NCI-H128 (cell line): ENCODE measurements around the gene IPO11.
"Not testable (repeated sequence)": the region's sequence is repeated elsewhere in the genome, so short reads cannot be mapped to it uniquely, and the experiment has no call there.

Experiments used
- DNase-seq: peaks from one replicate; lab custom pipeline; 2025; ENCODE audit not compliant: unreplicated experiment; lab: John Stamatoyannopoulos, UW

The IPO11 gene

GRCh38 chr5:62565740-62566139 is 153.2 kb downstream of the IPO11 start:
- DNase-seq: not testable (repeated sequence)

- no peak for DNase-seq
Measured at GRCh38 chr5:62568143-62568542, 155.6 kb downstream of the IPO11 start.

- no peak for DNase-seq
Measured at GRCh38 chr5:62568800-62569432, 156.4 kb downstream of the IPO11 start.

GRCh38 chr5:62569470-62569869 is 156.9 kb downstream of the IPO11 start:
- no peak for DNase-seq

- DNase-seq: no peak
Measured at GRCh38 chr5:62572918-62573514, 160.5 kb downstream of the IPO11 start.

GRCh38 chr5:62574599-62574998 is 162.0 kb downstream of the IPO11 start:
- no peak for DNase-seq

GRCh38 chr5:62575066-62575465 is 162.5 kb downstream of the IPO11 start:
- DNase-seq: no peak

GRCh38 chr5:62575489-62575888 is 162.9 kb downstream of the IPO11 start:
- no peak for DNase-seq

- no peak for DNase-seq
Measured at GRCh38 chr5:62576570-62577170, 164.1 kb downstream of the IPO11 start.

- no peak for DNase-seq
Measured at GRCh38 chr5:62577488-62577887, 164.9 kb downstream of the IPO11 start.

GRCh38 chr5:62578540-62578939 is 166.0 kb downstream of the IPO11 start, which contains the start of gene LRRC70:
Gene LRRC70 (plus strand): TSS chr5:62578819. CDS start chr5:62579439, 620 bp downstream.
- DNase-seq: no peak

GRCh38 chr5:62579761-62580160 is 167.2 kb downstream of the IPO11 start:
- DNase-seq: no peak

GRCh38 chr5:62581836-62582597 is 169.5 kb downstream of the IPO11 start:
- DNase-seq: no peak

- DNase-seq: no peak
Measured at GRCh38 chr5:62584391-62584790, 171.8 kb downstream of the IPO11 start.

GRCh38 chr5:62585306-62585705 is 172.7 kb downstream of the IPO11 start:
- no peak for DNase-seq

GRCh38 chr5:62585751-62586150 is 173.2 kb downstream of the IPO11 start:
- no peak for DNase-seq

GRCh38 chr5:62587737-62588136 is 175.2 kb downstream of the IPO11 start:
- DNase-seq: no peak

GRCh38 chr5:62588668-62589067 is 176.1 kb downstream of the IPO11 start:
- DNase-seq: no peak

GRCh38 chr5:62589504-62589903 is 176.9 kb downstream of the IPO11 start:
- DNase-seq: no peak

- DNase-seq: no peak
Measured at GRCh38 chr5:62590387-62590786, 177.8 kb downstream of the IPO11 start.

- no peak for DNase-seq
Measured at GRCh38 chr5:62592558-62592957, 180.0 kb downstream of the IPO11 start.

- DNase-seq: no peak
Measured at GRCh38 chr5:62593331-62593730, 180.8 kb downstream of the IPO11 start.
